PC-9 (cell line): ENCODE data around the gene ZNF652.

Experiments used
- EZH2 ChIP-seq: fragments of 200-600 bp; sonication (generic); IDR thresholded peaks from 2 replicates; pipeline ENCODE4 v1.8.0; 2017; ENCODE audit warnings: antibody characterized with exemption, low read depth
- TF ChIP-seq, protein P1 (sequence below): fragments of 200-600 bp; sonication (generic); conservative IDR thresholded peaks from 2 replicates; pipeline ENCODE4 v1.6.1; 2017; ENCODE audit warnings: mixed run types, antibody characterized with exemption, mild to moderate bottlenecking, moderate library complexity

DNA sequence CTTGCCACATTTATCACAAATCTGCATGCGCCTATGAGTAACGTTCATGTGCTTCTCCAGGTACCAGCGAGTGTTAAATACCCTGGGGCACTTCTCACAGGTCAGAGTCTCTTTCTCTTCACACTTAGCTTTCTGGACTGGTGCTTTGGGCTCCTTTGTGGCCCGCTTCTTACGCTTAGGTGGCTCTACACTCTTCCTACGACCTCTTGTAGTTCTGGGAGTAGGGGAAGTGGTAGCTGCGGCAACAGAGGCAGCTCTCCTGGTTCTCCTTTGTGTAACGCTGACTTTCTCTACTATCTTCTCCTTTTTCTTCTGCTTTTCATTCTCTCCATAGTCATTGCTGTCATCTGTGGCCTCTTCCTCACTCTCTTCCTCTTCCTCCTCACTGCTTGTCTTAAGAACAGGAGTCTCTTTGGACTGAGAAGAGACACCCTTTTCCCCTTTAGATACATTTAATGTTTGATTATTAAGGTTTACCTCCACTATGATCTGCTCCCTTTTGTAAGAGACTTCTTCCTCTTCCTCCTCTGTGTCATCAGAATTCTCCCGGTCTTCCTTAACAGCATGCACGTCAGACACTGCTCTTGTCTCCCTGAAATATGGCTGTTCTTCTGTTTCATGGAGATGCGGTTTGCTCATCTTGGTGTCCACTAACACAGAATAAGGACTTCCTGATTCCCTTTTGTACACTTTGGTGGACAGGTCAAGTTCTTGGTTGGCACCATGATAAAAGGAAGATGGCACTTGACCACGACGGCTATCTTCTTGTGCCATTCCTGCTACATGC is 45.0 kb downstream of the ZNF652 start:
- TF ChIP-seq, protein P1, sequence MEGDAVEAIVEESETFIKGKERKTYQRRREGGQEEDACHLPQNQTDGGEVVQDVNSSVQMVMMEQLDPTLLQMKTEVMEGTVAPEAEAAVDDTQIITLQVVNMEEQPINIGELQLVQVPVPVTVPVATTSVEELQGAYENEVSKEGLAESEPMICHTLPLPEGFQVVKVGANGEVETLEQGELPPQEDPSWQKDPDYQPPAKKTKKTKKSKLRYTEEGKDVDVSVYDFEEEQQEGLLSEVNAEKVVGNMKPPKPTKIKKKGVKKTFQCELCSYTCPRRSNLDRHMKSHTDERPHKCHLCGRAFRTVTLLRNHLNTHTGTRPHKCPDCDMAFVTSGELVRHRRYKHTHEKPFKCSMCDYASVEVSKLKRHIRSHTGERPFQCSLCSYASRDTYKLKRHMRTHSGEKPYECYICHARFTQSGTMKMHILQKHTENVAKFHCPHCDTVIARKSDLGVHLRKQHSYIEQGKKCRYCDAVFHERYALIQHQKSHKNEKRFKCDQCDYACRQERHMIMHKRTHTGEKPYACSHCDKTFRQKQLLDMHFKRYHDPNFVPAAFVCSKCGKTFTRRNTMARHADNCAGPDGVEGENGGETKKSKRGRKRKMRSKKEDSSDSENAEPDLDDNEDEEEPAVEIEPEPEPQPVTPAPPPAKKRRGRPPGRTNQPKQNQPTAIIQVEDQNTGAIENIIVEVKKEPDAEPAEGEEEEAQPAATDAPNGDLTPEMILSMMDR = no peak
- no peak for TF ChIP-seq EZH2
